Skeletal muscle satellite cell (primary cell): ENCODE measurements around the gene MINDY3.
A peak's percentile ranks its signal among the peaks of the same experiment; 100 is the strongest.

Experiments
- H3K27me3 ChIP-seq: 2 replicates; pipeline ENCODE4 v1.7.0; 2013; ENCODE audit warnings: low read length; ENCODE audit not compliant: control insufficient read depth, insufficient read depth
- H3K36me3 ChIP-seq: 2 replicates; pipeline ENCODE4 v1.7.0; 2013; ENCODE audit warnings: mild to moderate bottlenecking, control low read depth, low read length; ENCODE audit not compliant: insufficient read depth
- H3K4me1 ChIP-seq: 2 replicates; pipeline ENCODE4 v1.7.0; 2013; ENCODE audit warnings: low read length; ENCODE audit not compliant: control insufficient read depth, insufficient read depth
- H3K4me2 ChIP-seq: 2 replicates; pipeline ENCODE4 v1.7.0; 2013; ENCODE audit warnings: mild to moderate bottlenecking, low read length
- H3K4me3 ChIP-seq: 2 replicates; pipeline ENCODE4 v1.7.0; 2013; ENCODE audit warnings: low read length
- H3K9ac ChIP-seq: 2 replicates; pipeline ENCODE4 v1.7.0; 2013; ENCODE audit warnings: mild to moderate bottlenecking, low read depth, low read length, moderate library complexity
- H3K9me3 ChIP-seq: replicated peaks from 2 replicates; pipeline ENCODE4 v1.7.0; 2013; ENCODE audit warnings: mild to moderate bottlenecking, control low read depth, low read length

MINDY3 gene

DNA sequence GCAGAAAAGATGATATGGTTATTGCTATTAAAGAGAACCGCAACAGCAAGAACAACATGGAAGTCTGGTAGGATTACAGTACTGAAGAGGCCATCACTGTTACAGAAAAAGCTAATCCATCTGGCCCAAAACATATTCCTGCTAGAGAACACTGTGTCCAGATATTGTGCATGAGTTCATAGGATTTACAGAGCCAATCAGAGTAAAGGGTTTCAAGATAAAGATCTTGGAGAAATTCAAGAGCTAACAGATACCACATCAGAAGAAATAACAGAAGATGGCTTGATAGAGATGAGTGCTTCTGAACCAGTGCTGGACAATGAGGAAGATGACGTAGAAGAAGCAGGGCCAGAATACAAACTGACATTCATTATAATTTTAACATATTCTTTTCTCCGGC is 58.7 kb downstream of the MINDY3 start:
- Histone ChIP-seq H3K4me2 (no peak overlapping the region), H3K36me3 (peaks cover 8% of the 10 kb centered on the region), H3K9me3 (no peaks in the 10 kb centered on the region), H3K4me1 (no peaks in the 10 kb centered on the region), H3K4me3 (no peak overlapping the region), H3K9ac (no peak overlapping the region), H3K27me3 (no peaks in the 10 kb centered on the region)

DNA sequence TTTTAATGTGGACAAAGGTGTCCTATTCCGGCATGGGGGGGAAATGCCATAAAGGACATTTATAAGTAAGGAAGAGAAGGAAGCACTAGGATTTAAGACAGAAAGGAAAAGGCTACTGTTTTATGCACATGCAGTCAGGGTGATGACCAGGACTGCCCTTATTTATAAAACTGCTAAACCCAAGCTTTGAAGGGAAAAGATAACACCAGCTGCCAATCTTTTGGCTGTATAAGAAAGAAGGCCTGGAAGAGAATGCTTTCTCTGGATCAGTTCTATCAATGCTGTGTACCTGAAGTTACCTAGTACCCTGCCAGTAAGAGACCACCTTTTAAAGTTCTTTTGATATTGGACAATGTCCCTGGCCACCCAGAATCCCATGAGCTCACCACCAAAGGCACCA is 59.2 kb downstream of the MINDY3 start:
- Histone ChIP-seq H3K36me3 (peaks cover 8% of the 10 kb centered on the region), H3K4me1 (no peaks in the 10 kb centered on the region), H3K9ac (no peak overlapping the region), H3K4me2 (no peak overlapping the region), H3K27me3 (no peaks in the 10 kb centered on the region), H3K4me3 (no peak overlapping the region), H3K9me3 (no peaks in the 10 kb centered on the region)

DNA sequence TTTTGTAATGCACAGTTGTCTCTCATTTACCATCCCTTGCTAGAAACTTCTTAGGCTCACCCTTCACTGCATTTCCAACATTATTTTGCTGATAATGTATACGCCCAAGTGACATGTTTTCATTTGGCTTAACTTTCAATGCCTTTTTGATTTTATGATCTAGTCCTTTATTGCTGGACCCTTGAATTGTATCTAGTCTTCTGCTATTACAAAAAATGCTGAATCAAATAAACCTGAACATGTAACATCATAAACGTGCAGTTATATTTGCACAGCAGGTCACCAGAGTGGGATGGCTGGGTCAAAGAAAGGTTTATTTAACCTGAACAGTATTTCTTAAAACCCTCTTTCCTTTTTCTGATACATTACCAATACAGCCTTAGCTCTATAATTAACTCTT is 63.0 kb downstream of the MINDY3 start:
- no peaks in the 10 kb centered on the region for H3K9me3 ChIP-seq
- no peak overlapping the region for H3K4me3 ChIP-seq
- no peak overlapping the region for H3K9ac ChIP-seq
- H3K4me2 ChIP-seq: no peak overlapping the region
- H3K27me3 ChIP-seq: no peaks in the 10 kb centered on the region
- H3K36me3 ChIP-seq: peaks cover 9% of the 10 kb centered on the region
- peaks cover 1% of the 10 kb centered on the region for H3K4me1 ChIP-seq

DNA sequence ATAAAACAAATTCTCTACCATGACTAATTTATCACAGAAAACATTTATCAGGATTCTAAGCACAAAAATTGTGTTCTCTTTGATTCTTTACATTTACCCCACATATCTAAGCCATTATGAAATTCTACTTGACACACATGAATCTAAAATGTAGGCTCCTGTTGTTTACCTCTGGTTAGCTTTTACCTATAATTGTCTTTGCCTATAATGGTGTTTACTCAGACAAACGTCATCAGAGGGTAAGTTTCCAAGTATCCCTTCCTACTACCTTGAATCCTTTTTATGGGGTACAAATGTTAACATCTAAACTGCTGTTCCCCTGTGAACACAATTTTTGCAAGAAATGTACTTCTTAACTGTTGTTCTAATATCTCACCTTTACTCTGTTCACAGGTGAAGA is 63.5 kb downstream of the MINDY3 start:
- H3K4me1 ChIP-seq: peaks cover 7% of the 10 kb centered on the region
- H3K9me3 ChIP-seq: no peaks in the 10 kb centered on the region
- H3K36me3 ChIP-seq: peaks cover 9% of the 10 kb centered on the region
- H3K4me3 ChIP-seq: no peak overlapping the region
- no peak overlapping the region for H3K9ac ChIP-seq
- no peaks in the 10 kb centered on the region for H3K27me3 ChIP-seq
- H3K4me2 ChIP-seq: no peak overlapping the region

DNA sequence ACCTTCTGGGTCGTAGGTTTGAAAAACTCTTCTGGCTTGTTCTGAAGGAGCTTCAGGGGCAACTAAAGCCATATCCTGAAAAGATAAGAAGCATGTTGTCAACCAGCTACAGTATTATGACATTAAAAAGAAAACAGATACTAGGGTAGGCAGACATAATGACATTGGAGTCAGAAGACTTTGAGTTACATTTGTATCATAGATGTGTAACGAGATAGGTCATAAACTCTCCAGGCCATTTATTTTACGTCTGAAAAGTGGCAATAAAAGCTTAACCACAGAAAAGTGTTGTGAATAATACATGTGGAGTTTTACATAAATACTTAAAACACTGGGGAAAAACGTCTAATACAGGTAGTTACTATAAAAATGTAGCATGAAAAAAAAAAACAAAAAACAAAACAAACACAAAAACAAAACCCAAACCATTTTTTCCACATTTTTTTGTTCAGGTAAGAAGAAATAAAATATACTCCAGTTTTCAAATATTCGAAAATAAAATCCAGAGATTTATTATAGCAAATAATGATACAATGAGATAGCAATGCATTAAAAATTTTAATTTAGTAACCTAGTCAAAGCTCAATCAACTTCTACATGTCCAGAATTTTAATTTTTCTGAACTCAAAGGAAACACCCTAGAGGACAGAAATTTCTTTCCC is 64.1 kb downstream of the MINDY3 start:
- Histone ChIP-seq H3K4me3 (no peak overlapping the region), H3K36me3 (peaks cover 9% of the 10 kb centered on the region), H3K27me3 (no peaks in the 10 kb centered on the region), H3K4me1 (peaks cover 9% of the 10 kb centered on the region), H3K4me2 (no peak overlapping the region), H3K9ac (no peak overlapping the region), H3K9me3 (no peaks in the 10 kb centered on the region)

DNA sequence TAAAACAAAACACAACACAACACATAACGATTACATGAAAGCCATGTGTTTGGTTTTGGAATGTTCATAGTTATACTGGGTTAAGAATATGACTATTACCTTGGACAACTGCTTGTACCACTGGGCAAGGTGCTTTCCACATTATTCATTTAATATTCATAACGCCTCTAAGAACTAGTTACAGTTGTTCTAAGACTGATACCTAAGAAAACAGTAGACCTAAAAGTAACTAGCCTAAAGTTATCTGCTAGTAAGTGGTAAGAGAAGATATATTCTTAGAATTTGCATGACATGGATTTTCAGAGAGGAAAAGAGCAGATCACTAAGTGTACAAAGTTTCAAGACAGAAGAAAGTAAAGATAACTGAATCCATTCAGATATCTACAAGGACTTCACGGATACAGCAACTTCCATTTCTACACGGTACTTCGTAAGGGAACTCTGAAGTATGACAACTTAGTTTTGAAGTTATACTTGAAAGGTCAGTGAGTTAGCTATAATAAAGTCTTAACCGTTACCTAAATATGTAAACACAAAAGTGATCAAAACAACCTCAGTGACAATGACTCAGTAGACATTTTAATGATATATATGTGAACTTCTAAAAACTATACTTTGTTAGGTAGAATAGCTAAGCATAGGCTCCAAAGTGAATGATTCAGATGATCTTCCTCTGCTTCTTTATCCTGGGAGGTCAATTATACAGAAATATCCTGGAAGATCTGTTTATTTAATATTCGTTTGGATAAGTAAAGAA is 65.1 kb downstream of the MINDY3 start:
- Histone ChIP-seq H3K4me1 (peaks cover 14% of the 10 kb centered on the region), H3K36me3 (peaks cover 9% of the 10 kb centered on the region), H3K4me2 (no peak overlapping the region), H3K4me3 (no peak overlapping the region), H3K9ac (no peak overlapping the region), H3K27me3 (no peaks in the 10 kb centered on the region), H3K9me3 (no peaks in the 10 kb centered on the region)

DNA sequence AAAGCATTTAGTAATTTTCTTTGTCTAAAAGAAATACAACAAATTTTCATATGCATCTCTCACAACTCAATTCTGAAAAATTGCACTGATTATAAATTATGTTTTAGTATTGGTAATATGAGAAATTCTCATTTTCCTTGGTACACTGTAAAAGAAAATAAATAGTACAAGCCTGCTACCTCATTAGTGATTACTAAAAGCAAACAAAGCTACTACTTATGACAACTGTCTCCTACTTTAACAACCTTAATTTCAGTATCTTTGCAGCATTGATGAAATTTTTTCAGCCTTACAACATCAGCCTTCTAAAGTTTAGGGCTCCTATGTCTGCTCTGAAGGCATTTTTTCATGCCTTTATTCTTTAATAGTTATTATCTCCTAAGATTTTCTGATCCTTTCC is 65.7 kb downstream of the MINDY3 start:
- Histone ChIP-seq H3K27me3 (no peaks in the 10 kb centered on the region), H3K9me3 (no peaks in the 10 kb centered on the region), H3K4me1 (peaks cover 20% of the 10 kb centered on the region), H3K36me3 (peaks cover 9% of the 10 kb centered on the region), H3K9ac (no peak overlapping the region), H3K4me2 (no peak overlapping the region), H3K4me3 (no peak overlapping the region)

DNA sequence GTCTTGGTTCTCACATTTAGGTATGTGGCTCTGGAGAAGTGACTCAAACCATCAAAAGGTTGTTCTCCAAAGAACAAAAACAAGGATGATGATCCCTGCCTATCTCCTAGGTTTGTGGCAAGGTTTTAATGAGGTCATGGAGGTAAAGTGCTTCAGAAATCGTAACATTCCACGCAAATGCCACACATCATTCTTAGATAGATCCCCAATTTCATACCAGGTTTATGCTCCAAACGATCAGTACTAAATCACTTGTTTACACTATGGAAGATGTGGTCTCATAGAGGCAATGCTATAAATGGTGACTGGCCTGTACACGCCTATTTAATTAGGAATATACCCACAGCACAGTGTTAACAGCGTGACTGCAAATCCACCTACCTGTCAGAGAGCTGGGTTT is 66.6 kb downstream of the MINDY3 start:
- Histone ChIP-seq H3K36me3 (peaks cover 9% of the 10 kb centered on the region), H3K4me3 (no peak overlapping the region), H3K9ac (no peak overlapping the region), H3K4me2 (no peak overlapping the region), H3K9me3 (no peaks in the 10 kb centered on the region), H3K4me1 (peaks cover 23% of the 10 kb centered on the region), H3K27me3 (no peaks in the 10 kb centered on the region)

DNA sequence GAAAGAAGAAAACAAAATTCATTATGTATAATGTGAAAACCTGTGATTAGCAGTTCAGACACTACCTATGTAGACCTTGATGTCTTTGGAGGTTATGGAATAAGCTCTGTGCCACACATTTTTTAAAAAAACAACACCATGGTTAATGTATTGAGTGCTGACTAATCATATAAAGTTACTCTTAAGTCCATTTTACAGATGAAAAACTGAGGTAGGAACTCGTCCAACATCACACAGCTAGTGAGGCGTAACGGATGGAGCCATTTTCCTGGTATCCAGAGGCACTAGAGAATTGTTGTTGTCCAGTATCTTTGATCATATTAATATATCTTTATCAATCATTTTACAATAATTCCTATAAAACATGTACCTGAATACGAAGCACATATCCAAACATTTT is 67.5 kb downstream of the MINDY3 start:
- H3K36me3 ChIP-seq: peaks cover 13% of the 10 kb centered on the region
- no peaks in the 10 kb centered on the region for H3K27me3 ChIP-seq
- no peak overlapping the region for H3K4me3 ChIP-seq
- peaks cover 23% of the 10 kb centered on the region for H3K4me1 ChIP-seq
- H3K4me2 ChIP-seq: no peak overlapping the region
- no peaks in the 10 kb centered on the region for H3K9me3 ChIP-seq
- no peak overlapping the region for H3K9ac ChIP-seq

DNA sequence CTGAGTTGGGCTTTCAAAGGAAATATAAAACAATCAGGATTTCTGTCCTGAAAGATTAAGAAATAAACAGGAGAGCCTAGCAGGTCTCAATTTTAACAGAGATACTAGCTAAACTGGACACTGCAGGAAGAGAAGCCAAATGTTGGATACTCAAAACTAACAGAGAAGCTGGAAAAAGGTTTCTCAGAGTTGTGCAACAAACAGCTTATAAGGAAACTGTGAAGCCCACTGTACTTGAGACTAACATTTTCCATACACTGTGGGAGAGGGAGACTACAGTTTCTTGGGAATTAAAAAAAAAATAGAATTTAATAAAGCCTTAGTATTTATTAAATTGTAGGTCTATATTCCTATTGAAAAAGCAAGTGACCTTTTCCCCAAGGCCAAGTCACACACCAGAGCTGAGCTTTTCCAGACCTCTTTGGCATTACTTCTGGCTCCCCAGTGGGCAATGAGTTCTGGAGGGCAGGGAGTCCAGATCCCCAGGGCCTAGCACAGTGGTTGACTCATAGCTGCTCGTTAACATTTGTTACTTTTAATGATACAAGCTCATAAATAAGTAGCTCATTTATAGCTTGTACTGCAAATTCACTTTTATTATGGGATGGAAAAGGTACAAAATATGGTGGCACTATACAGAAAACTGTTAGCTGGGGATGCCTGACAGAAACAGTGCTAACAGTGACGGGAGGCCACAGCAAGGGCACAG is 68.3 kb downstream of the MINDY3 start:
- Histone ChIP-seq H3K9ac (no peak overlapping the region), H3K36me3 (peaks cover 21% of the 10 kb centered on the region), H3K27me3 (no peaks in the 10 kb centered on the region), H3K9me3 (no peaks in the 10 kb centered on the region), H3K4me1 (peaks cover 23% of the 10 kb centered on the region), H3K4me2 (peak overlapping the region; percentile 1), H3K4me3 (no peak overlapping the region)

DNA sequence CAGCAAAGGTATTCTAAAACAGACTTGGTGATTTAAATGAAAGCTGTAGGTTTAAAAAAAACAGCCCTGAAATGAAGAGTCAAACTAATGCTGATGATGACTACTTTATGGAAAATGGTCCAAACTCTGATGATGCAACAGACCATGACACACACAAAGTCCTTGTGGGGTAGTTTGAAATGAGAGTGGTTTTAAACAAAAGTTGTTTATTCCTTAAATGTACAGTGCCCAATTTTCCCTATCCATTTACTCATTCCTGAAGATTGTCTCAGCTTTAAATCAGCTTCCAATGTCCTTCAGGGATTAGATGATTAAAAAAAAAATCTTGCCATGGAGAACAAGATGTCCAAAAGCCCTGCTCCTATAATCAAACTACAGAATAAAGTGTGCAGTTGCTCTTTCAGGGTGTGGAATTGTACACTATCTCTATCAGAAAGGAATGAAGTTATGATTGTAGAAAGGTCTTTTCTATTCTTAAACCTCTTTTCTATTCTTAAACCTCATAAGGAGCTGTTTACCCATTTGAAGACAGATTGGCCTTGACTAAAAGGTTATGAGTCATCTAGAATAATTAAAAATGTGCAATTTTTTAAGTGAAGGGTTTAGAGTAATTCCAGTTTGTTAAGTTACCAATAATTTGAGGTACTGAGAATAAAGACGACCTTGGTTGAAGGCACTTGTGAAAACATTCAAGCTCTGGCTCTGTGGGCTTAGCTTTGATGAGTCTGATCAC is 70.3 kb downstream of the MINDY3 start:
- H3K9me3 ChIP-seq: no peaks in the 10 kb centered on the region
- H3K9ac ChIP-seq: no peak overlapping the region
- peaks cover 23% of the 10 kb centered on the region for H3K4me1 ChIP-seq
- no peak overlapping the region for H3K4me3 ChIP-seq
- H3K4me2 ChIP-seq: peak overlapping the region; percentile 19
- peaks cover 24% of the 10 kb centered on the region for H3K36me3 ChIP-seq
- no peaks in the 10 kb centered on the region for H3K27me3 ChIP-seq
